Activated gamma-delta T cell (primary cell): ENCODE data around the gene IL33.

Experiments
- DNase-seq: peaks from one replicate; lab custom pipeline; 2025; lab: John Stamatoyannopoulos, UW

IL33 gene

GRCh38 chr9:6216951-6217350 is 1.3 kb downstream of the IL33 start:
- no peak for DNase-seq

DNA sequence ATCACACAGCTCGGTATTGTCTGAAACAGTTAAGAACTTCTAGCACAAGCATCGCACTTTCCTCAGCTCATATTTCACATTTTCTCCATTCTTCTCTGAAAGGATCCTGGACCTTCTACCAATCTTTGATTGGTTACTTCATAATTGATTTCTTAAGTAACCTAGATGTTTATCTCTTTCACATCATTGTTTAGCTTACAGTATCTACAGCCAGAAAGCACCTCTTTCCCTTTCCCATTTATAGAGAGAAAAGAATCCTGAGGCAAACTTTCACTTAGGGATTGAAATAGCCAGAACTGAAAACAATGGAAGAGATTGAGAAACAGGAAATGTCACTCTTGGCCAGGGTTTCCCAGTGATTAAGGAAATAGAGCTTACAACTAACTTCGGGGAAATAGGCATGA is 2.5 kb downstream of the IL33 start:
- no peak for DNase-seq

GRCh38 chr9:6219040-6219439 is 3.4 kb downstream of the IL33 start:
- no peak for DNase-seq

DNA sequence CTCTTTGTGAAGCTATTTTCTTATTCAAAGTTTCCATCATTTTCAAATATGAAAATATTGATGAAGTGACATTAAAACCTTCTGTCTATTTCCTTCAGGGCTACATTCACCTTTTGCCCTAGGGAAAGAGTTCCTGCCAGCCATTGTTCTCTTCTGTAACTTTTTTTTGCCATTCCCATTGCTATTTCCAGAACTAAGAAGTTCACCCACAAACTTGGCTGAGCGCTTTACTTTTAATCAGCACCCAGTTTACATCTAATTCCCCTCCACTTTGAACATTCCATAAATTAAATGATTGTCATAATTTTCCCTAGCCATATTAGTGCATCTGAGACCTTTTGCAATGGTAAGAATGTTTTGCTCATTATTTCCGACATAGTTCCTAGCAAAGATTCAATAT is 4.4 kb downstream of the IL33 start:
- no peak for DNase-seq

DNA sequence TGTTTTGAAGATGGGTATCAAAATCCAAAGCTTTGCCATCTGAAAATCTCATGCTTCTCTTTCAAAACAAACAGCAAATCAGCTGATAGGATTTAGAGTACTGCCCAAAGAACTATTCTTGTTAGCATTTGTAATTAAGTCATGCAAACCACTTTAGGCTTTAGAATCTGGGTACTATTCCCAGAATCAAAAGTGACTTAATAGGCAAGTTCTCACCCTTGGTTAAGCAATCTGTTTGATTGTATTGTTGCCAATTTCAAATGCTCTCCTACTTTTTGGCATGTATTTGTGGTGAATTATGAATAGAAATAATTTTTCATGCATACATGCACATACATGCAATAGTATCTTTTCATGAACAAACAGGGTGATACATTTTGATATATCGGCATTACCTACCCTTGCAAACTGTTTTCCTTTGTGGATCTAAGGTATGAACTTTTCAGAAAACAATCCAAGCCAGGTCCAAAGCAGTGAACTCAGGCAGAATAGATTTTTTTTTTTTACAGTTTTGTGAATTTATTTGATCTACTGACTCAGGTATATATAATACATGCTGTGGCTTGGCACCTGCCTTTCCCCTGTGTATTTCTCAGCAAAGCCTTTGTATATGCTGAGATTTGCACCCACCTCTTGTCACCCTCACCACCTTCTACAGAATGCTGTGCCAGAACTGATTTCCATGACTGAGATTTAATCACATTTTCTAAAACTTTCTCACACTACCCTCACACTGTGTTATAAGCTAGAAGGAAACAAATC is 9.0 kb downstream of the IL33 start:
- no peak for DNase-seq

DNA sequence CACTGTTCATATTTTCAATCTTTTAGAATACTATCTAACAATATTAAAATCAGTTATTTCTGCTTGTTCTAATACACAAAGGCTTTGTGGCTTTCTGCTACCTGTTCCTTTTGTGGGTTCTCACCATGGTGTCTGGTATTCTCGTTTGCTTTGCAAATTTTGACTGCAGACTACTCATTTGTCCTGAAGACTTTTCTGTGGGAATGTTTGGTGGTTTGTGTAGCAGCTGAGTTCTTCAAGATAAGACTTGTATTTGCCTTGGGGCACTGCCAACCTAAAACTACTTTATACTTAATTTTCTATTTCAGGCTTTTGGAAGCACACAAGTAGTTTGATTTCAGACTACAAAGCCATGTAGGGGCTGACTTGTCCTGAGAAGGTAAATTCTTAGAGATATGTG is 11.1 kb downstream of the IL33 start:
- no peak for DNase-seq

GRCh38 chr9:6229186-6229585 is 13.6 kb downstream of the IL33 start:
- no peak for DNase-seq

DNA sequence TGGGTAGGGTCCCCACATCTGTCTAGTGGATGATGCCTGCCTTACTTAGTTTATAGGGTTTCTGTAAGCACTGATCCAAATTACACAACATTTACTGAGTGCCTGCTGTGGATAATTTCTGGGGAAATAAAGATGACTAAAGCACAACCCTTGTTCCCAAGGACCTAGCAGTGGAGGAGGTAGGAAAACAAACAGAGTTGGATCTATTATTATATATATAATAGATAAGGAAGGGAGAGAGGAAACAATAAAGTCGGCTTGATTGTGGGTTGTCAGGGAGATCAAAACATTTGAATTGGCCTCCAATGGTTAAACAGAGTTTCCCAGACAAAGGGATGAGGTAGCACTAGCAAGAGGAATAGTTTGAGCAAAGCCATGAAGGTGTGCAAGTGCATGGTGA is 14.0 kb downstream of the IL33 start:
- no peak for DNase-seq

DNA sequence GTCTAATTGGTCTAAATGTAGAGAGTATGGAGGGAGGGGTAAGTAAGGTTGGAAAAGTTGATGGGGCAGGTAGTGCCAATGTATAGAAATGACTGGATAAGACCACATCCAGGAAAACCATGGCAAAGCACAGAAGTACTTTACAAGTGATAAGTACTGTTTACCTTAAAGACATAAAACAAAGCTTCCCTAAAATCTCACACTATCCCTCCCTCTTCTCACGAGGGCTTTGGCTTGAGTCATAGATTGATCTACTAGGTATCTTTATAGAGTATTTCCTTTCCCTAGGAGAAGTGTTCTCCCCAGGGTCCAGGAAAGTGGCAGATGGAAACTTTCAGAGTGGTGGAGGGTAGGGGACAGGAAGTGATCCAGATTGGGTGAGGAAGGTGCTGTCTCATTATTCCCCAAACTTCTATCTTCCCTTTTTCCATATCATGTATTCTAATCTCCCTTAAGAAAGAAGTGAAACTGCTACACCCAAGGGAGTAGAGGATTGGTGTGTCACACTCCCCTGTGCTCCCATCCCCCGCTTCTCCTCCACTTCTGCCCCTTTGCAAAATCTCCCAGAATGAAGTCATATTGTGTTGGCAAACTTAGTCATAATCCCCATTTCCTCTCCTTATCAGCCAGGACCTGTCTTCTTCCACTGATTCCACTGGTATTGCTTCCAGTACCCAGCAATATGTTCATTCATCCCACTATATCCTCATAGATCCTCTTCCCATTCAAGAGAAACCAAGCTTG is 14.6 kb downstream of the IL33 start:
- DNase-seq: no peak

GRCh38 chr9:6232336-6232945 is 16.8 kb downstream of the IL33 start:
- DNase-seq: no peak

- DNase-seq: no peak
Measured at GRCh38 chr9:6234014-6234413, 18.4 kb downstream of the IL33 start.

DNA sequence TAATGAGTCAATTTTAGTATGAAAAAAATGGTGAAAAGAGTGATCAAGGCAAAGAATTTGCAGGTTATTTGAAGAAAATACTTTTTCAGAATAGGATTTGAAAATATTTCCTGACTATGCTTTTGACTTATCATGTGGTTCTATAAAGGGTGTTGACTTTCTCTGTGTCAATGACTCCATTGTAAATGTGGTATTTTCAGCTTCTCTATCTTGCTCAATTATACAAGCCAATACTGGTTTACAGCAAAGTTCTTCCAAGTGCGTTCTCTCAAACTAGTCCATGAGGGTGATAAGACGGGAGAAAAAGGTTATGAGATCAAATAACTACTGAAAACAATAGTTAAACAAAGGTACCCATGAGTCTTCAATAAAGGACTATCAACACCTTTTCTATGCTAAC is 21.7 kb downstream of the IL33 start:
- DNase-seq: no peak

- no peak for DNase-seq
Measured at GRCh38 chr9:6239048-6239461, 23.4 kb downstream of the IL33 start.

DNA sequence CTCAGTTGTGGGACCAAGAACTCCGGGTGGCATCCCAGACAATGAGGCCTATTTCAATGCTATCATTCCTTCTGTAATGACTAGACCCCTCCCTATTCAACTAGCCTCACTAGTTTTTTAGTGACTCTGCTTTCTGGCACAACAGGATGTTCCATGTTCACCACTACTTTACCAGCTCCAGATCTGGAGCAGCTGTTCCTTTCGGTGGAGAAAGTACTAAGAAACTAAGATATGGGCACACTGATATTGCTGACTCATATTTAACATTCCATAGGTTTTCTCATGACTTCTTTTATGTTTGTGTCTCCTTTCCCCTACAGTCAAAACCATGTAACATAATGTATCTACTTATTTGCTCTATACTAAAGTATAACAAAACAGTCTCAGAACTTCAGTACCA is 24.1 kb downstream of the IL33 start:
- no peak for DNase-seq

GRCh38 chr9:6243746-6244145 is 28.1 kb downstream of the IL33 start:
- DNase-seq: no peak

GRCh38 chr9:6247266-6247665 is 31.7 kb downstream of the IL33 start:
- DNase-seq: no peak

DNA sequence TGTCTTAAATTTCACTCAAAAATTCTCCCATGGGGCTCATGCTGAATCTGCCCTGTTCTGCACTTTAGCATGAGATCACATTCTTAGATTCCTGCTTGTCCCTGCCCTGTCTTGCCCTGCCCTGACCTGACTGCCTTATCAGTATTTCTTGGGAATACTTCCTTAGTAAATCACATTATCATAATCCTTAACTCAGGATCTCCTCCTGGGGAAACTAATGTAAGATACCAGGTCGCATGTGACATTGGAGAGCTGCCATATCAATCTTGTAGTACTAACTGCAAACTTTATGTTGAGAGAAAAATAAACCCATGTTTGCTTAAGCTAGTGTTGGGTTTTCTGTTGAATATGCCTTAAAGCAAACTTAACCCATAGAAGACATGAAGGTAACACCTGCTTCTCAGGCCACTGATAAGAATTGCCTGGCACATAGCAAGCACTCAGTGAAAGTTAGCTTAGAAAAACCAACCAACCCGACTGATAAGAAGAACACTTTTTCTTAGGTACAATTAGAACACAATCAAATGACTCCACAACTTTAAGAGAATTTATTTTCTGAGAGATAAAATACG is 53.3 kb downstream of the IL33 start:
- no peak for DNase-seq

- no peak for DNase-seq
Measured at GRCh38 chr9:6270896-6271295, 55.3 kb downstream of the IL33 start.

- no peak for DNase-seq
Measured at GRCh38 chr9:6271508-6272228, 56.1 kb downstream of the IL33 start.

GRCh38 chr9:6272229-6272598 is 56.6 kb downstream of the IL33 start:
- DNase-seq: no peak

DNA sequence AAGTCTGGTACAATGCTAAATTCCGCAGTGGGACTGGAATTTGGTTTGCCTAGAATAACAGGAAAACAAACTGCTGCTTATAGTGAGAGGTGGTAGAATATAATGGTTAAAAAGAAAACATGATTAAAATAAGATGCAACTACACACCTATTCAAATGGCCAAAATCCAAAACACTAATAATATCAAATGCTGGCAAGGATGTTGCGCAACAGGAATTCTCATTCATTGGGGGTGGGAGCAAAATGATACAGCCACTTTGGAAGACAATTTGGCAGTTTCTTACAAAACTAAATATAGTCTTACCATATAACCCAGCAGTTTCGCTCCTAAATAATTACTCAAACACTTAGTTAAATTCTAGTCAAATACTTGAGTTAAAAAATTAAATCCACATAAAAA is 61.8 kb downstream of the IL33 start:
- no peak for DNase-seq

GRCh38 chr9:6301858-6302257 is 86.3 kb downstream of the IL33 start:
- no peak for DNase-seq
